ENCODE data around the gene ARMCX5.

ARMCX5 gene

GRCh38 chrX:102593367-102593766 is 5.9 kb upstream of the ARMCX5 start:
- Histone ChIP-seq H2AFZ (ENCODE audit: insufficient read depth, low read length, poor library complexity) (no peak overlapping the region), H3K27me3 (ENCODE audit: insufficient read depth, low read length) (no peaks in the 10 kb centered on the region), H3K9ac (ENCODE audit: low read length) (no peak overlapping the region), H2BK12ac (ENCODE audit: low read length) (no peak overlapping the region), H3K4me3 (ENCODE audit: low read depth, low read length) (no peak overlapping the region), H3K36me3 (ENCODE audit: control insufficient read depth in 1 of 2, insufficient read depth in 2 of 2, low read length in 2 of 2) (no peaks in the 10 kb centered on the region), H4K91ac (ENCODE audit: low read depth, low read length) (no peak overlapping the region), H3K79me1 (ENCODE audit: low read length) (no peaks in the 10 kb centered on the region), H3K4me2 (ENCODE audit: low read length) (no peak overlapping the region), H3K14ac (ENCODE audit: low read length) (no peak overlapping the region), H3K4ac (ENCODE audit: low read depth, low read length) (no peak overlapping the region), H2AK5ac (ENCODE audit: low read length) (no peak overlapping the region), H2BK5ac (ENCODE audit: low read depth, low read length, poor library complexity) (no peak overlapping the region), H3K79me2 (ENCODE audit: control insufficient read depth, insufficient read depth, low read length, poor library complexity) (no peaks in the 10 kb centered on the region), H4K12ac (ENCODE audit: low read depth, low read length) (no peak overlapping the region), H3K9me3 (ENCODE audit: insufficient read depth, low read depth, low read length) (no peaks in the 10 kb centered on the region), H3K18ac (ENCODE audit: low read length) (no peak overlapping the region), H3K27ac (ENCODE audit: low read depth, low read length) (no peak overlapping the region), H3K4me1 (ENCODE audit: control insufficient read depth in 1 of 2, insufficient read depth in 2 of 2, low read length in 2 of 2) (no peaks in the 10 kb centered on the region), H2BK120ac (ENCODE audit: insufficient read depth, low read length, poor library complexity) (no peak overlapping the region), H4K8ac (ENCODE audit: low read depth, low read length) (no peak overlapping the region), H3K23ac (ENCODE audit: low read length) (no peak overlapping the region)
- DNase-seq = no peak
- WGBS (ENCODE audit: extremely low coverage, insufficient coverage, insufficient read length) = no CpG with 5 or more reads among the region's 2 CpGs

- Histone ChIP-seq H3K18ac (ENCODE audit: low read length) (no peak overlapping the region), H4K12ac (ENCODE audit: low read depth, low read length) (peak overlapping the region; percentile 68), H3K14ac (ENCODE audit: low read length) (peak overlapping the region; percentile 77), H2BK120ac (ENCODE audit: insufficient read depth, low read length, poor library complexity) (no peak overlapping the region), H3K4me3 (ENCODE audit: low read depth, low read length) (peak overlapping the region; percentile 83), H2BK5ac (ENCODE audit: low read depth, low read length, poor library complexity) (no peak overlapping the region), H4K91ac (ENCODE audit: low read depth, low read length) (peak overlapping the region; percentile 17), H3K36me3 (ENCODE audit: control insufficient read depth in 1 of 2, insufficient read depth in 2 of 2, low read length in 2 of 2) (peaks cover 6 to 12% of the 10 kb centered on the region in 2 experiments), H3K4me1 (ENCODE audit: control insufficient read depth in 1 of 2, insufficient read depth in 2 of 2, low read length in 2 of 2) (peaks cover 0 to 2% of the 10 kb centered on the region in 2 experiments), H3K4ac (ENCODE audit: low read depth, low read length) (no peak overlapping the region), H3K9me3 (ENCODE audit: insufficient read depth, low read depth, low read length) (no peaks in the 10 kb centered on the region), H4K8ac (ENCODE audit: low read depth, low read length) (peak overlapping the region; percentile 75), H3K23ac (ENCODE audit: low read length) (no peak overlapping the region), H3K79me2 (ENCODE audit: control insufficient read depth, insufficient read depth, low read length, poor library complexity) (peaks cover 6% of the 10 kb centered on the region), H3K9ac (ENCODE audit: low read length) (peak overlapping the region; percentile 84), H2AFZ (ENCODE audit: insufficient read depth, low read length, poor library complexity) (peak overlapping the region; percentile 54), H3K79me1 (ENCODE audit: low read length) (peaks cover 8% of the 10 kb centered on the region), H3K27me3 (ENCODE audit: insufficient read depth, low read length) (no peaks in the 10 kb centered on the region), H2BK12ac (ENCODE audit: low read length) (no peak overlapping the region), H2AK5ac (ENCODE audit: low read length) (no peak overlapping the region), H3K27ac (ENCODE audit: low read depth, low read length) (no peak overlapping the region), H3K4me2 (ENCODE audit: low read length) (peak overlapping the region; percentile 59)
- peak in 1 of 2 donors; percentile 22 for DNase-seq
- whole genome bisulfite sequencing (ENCODE audit: extremely low coverage, insufficient coverage, insufficient read length) = no CpG with 5 or more reads among the region's 6 CpGs
Observed at GRCh38 chrX:102599951-102600579, 750 bp downstream of the ARMCX5 start.

- Histone ChIP-seq H3K79me1 (ENCODE audit: low read length) (peaks cover 4% of the 10 kb centered on the region), H4K12ac (ENCODE audit: low read depth, low read length) (no peak overlapping the region), H3K9me3 (ENCODE audit: insufficient read depth, low read depth, low read length) (no peaks in the 10 kb centered on the region), H3K14ac (ENCODE audit: low read length) (no peak overlapping the region), H2BK120ac (ENCODE audit: insufficient read depth, low read length, poor library complexity) (no peak overlapping the region), H2AK5ac (ENCODE audit: low read length) (no peak overlapping the region), H3K4me3 (ENCODE audit: low read depth, low read length) (no peak overlapping the region), H3K36me3 (ENCODE audit: control insufficient read depth in 1 of 2, insufficient read depth in 2 of 2, low read length in 2 of 2) (peaks cover 6 to 12% of the 10 kb centered on the region in 2 experiments), H3K4me2 (ENCODE audit: low read length) (no peak overlapping the region), H4K91ac (ENCODE audit: low read depth, low read length) (no peak overlapping the region), H4K8ac (ENCODE audit: low read depth, low read length) (no peak overlapping the region), H2AFZ (ENCODE audit: insufficient read depth, low read length, poor library complexity) (no peak overlapping the region), H3K18ac (ENCODE audit: low read length) (no peak overlapping the region), H3K9ac (ENCODE audit: low read length) (no peak overlapping the region), H3K79me2 (ENCODE audit: control insufficient read depth, insufficient read depth, low read length, poor library complexity) (peaks cover 3% of the 10 kb centered on the region), H3K4me1 (ENCODE audit: control insufficient read depth in 1 of 2, insufficient read depth in 2 of 2, low read length in 2 of 2) (no peaks in the 10 kb centered on the region), H3K27ac (ENCODE audit: low read depth, low read length) (no peak overlapping the region), H3K27me3 (ENCODE audit: insufficient read depth, low read length) (no peaks in the 10 kb centered on the region), H2BK5ac (ENCODE audit: low read depth, low read length, poor library complexity) (no peak overlapping the region), H2BK12ac (ENCODE audit: low read length) (no peak overlapping the region), H3K23ac (ENCODE audit: low read length) (no peak overlapping the region), H3K4ac (ENCODE audit: low read depth, low read length) (no peak overlapping the region)
- no CpG with 5 or more reads among the region's 1 CpG for WGBS (ENCODE audit: extremely low coverage, insufficient coverage, insufficient read length)
- no peak for DNase-seq
Observed at GRCh38 chrX:102604327-102604726, 5.0 kb downstream of the ARMCX5 start.

- no peaks in the 10 kb centered on the region for H3K4me1 ChIP-seq (ENCODE audit: control insufficient read depth in 1 of 2, insufficient read depth in 2 of 2, low read length in 2 of 2)
- H3K18ac ChIP-seq (ENCODE audit: low read length) = no peak overlapping the region
- H3K14ac ChIP-seq (ENCODE audit: low read length) = no peak overlapping the region
- no peak overlapping the region for H2BK12ac ChIP-seq (ENCODE audit: low read length)
- H4K12ac ChIP-seq (ENCODE audit: low read depth, low read length) = no peak overlapping the region
- H2AFZ ChIP-seq (ENCODE audit: insufficient read depth, low read length, poor library complexity) = no peak overlapping the region
- H3K4me3 ChIP-seq (ENCODE audit: low read depth, low read length) = no peak overlapping the region
- H2BK5ac ChIP-seq (ENCODE audit: low read depth, low read length, poor library complexity) = no peak overlapping the region
- no peak overlapping the region for H2BK120ac ChIP-seq (ENCODE audit: insufficient read depth, low read length, poor library complexity)
- no peak overlapping the region for H3K27ac ChIP-seq (ENCODE audit: low read depth, low read length)
- no peak for DNase-seq
- H3K27me3 ChIP-seq (ENCODE audit: insufficient read depth, low read length) = no peaks in the 10 kb centered on the region
- H3K79me2 ChIP-seq (ENCODE audit: control insufficient read depth, insufficient read depth, low read length, poor library complexity) = no peaks in the 10 kb centered on the region
- H4K91ac ChIP-seq (ENCODE audit: low read depth, low read length) = no peak overlapping the region
- H3K9ac ChIP-seq (ENCODE audit: low read length) = no peak overlapping the region
- no peak overlapping the region for H2AK5ac ChIP-seq (ENCODE audit: low read length)
- no peak overlapping the region for H4K8ac ChIP-seq (ENCODE audit: low read depth, low read length)
- peaks cover 9 to 12% of the 10 kb centered on the region in 2 experiments for H3K36me3 ChIP-seq (ENCODE audit: control insufficient read depth in 1 of 2, insufficient read depth in 2 of 2, low read length in 2 of 2)
- no peak overlapping the region for H3K4ac ChIP-seq (ENCODE audit: low read depth, low read length)
- H3K4me2 ChIP-seq (ENCODE audit: low read length) = no peak overlapping the region
- H3K9me3 ChIP-seq (ENCODE audit: insufficient read depth, low read depth, low read length) = no peaks in the 10 kb centered on the region
- H3K79me1 ChIP-seq (ENCODE audit: low read length) = no peaks in the 10 kb centered on the region
- no CpG with 5 or more reads among the region's 1 CpG for WGBS (ENCODE audit: extremely low coverage, insufficient coverage, insufficient read length)
- H3K23ac ChIP-seq (ENCODE audit: low read length) = no peak overlapping the region
Observed at GRCh38 chrX:102606115-102606514, 6.8 kb downstream of the ARMCX5 start.

All from trophoblast cell (in vitro differentiated cells and primary cell).